ENCODE data around the gene COL27A1. TPM values are rescaled to one million over a fixed set of nuclear protein-coding genes. Genes with fewer than 3 reads are reported as not detected.

The COL27A1 gene
- total and polyA plus RNA-seq, 8 donors, result 15.8 to 180 (median 147) TPM

DNA sequence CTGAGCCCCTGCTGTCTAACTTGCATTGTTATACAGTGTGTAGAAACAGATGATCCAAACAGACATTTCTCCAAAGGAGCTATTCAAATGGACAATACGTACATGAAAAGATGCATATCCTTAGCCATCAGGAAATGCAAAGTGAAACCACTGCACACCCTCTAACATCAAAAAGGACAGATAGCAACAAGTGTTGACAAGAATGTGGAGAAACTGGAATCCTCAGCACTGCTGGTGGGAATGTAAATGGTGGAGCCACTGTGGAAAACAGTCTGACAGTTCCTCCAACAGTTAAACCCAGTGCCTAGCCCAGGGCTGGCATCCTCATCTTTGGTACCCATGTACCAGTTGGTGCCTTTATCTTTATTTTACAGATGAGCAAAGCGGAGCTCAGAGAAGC is 182.8 kb downstream of the COL27A1 start:
- intact Hi-C loops (cut with DNase I), result no loop called here
- H3K36me3 ChIP-seq, result peaks cover 0 to 89% of the 10 kb centered on the region in 2 donors

DNA sequence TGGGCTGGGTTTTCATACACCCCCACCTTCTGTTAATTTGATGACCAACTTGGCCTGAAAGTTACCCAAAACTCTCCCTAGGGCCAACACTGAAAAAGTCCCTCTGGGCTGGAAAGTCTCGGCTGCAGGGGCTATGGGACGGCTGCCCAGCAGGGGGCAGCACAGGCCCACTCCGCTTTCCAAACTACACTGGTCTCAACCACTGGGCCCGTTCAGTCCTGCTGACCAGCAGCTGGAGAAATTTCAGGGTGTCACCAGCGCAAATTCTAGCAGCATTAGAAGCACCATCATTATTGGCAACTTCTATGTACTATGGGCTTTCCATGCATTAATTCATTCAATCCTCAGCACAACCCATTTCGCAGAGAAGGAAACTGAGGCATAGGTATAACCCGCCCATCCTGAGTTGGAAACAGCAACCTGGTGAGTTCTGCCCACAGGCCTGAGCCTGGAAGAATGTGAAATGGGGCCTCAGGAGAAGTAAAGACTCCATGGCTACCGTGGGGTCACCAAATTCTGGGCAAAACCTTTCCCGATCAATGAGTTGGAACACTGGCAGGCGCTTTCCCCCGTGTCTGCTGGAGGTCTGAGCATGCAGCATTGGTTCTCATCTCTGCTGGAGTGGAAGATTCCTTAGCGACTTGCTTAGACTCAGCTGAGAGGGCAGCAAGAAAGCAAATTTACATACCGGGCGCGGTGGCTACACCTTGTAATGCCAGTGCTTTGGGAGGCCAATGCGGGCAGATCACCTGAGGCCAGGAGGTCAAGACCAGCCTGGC is 184.0 kb downstream of the COL27A1 start:
- no peak overlapping the region for H3K4me3 ChIP-seq
- H3K36me3 ChIP-seq, result peaks cover 0 to 100% of the 10 kb centered on the region in 2 donors
- DNase-seq (peak in 2 of 4 donors; percentile 37 to 87), ATAC-seq (peak; percentile 80)
- TF ChIP-seq, protein P1, sequence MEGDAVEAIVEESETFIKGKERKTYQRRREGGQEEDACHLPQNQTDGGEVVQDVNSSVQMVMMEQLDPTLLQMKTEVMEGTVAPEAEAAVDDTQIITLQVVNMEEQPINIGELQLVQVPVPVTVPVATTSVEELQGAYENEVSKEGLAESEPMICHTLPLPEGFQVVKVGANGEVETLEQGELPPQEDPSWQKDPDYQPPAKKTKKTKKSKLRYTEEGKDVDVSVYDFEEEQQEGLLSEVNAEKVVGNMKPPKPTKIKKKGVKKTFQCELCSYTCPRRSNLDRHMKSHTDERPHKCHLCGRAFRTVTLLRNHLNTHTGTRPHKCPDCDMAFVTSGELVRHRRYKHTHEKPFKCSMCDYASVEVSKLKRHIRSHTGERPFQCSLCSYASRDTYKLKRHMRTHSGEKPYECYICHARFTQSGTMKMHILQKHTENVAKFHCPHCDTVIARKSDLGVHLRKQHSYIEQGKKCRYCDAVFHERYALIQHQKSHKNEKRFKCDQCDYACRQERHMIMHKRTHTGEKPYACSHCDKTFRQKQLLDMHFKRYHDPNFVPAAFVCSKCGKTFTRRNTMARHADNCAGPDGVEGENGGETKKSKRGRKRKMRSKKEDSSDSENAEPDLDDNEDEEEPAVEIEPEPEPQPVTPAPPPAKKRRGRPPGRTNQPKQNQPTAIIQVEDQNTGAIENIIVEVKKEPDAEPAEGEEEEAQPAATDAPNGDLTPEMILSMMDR (IDR thresholded peaks at IDR 0.05), result peak; percentile 72 to 88
- intact Hi-C loops (cut with DNase I), result no loop called here
- no peaks in the 10 kb centered on the region for H3K9me3 ChIP-seq
- H3K27me3 ChIP-seq, result no peaks in the 10 kb centered on the region
- H3K4me1 ChIP-seq, result peaks cover 0 to 19% of the 10 kb centered on the region in 2 donors
- H3K27ac ChIP-seq, result no peak overlapping the region

More for the DNA sequence above, 182.8 kb downstream of the COL27A1 start:
- TF ChIP-seq, protein P1 (IDR thresholded peaks at IDR 0.05), result no peak
- Histone ChIP-seq H3K27me3 (no peaks in the 10 kb centered on the region), H3K4me1 (peaks cover 0 to 19% of the 10 kb centered on the region in 2 donors), H3K27ac (no peak overlapping the region), H3K9me3 (no peaks in the 10 kb centered on the region), H3K4me3 (no peak overlapping the region)
- DNase-seq (no peak), ATAC-seq (no peak)

DNA sequence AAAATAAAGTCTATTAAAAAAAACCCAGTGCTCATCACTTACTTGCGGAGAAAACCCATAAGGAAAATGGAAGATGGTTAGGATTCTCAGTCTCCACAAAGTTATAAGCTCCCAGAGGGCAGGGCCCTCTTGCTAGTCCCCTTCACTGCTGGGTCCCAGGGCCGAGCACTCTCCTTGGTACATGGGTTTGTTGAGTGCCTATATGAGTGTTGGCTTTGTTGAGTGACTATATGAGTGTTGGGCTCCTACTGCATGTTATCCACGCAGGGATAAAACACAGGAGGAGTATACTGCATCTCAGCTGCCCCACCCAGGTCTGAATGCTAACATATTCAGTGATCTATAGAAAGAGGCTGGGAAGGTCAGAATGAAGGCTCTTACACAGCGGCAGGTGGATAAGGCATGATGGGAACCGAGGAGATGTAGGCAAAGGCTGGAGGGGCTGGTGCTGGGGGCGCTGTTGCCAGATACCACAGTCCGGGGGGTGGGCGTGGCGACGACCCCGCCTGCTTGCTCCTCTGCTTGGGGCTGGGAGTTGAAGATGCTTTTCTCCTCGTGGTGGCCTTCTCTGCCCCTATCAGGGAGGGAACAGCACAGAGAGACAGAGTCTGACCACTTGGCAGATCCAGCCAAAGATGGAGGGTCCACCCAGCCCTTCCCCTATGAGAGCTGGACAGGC is 186.0 kb downstream of the COL27A1 start:
- no peak for DNase-seq
- Histone ChIP-seq H3K27me3 (no peaks in the 10 kb centered on the region), H3K9me3 (no peaks in the 10 kb centered on the region), H3K27ac (peak overlapping the region in 1 of 2 donors; percentile 61), H3K4me1 (peaks cover 0 to 19% of the 10 kb centered on the region in 2 donors), H3K4me3 (no peak overlapping the region), H3K36me3 (peaks cover 0 to 100% of the 10 kb centered on the region in 2 donors)
- intact Hi-C loops (cut with DNase I), result no loop called here
- no peak for ATAC-seq
- TF ChIP-seq, protein P1 (IDR thresholded peaks at IDR 0.05), result no peak

DNA sequence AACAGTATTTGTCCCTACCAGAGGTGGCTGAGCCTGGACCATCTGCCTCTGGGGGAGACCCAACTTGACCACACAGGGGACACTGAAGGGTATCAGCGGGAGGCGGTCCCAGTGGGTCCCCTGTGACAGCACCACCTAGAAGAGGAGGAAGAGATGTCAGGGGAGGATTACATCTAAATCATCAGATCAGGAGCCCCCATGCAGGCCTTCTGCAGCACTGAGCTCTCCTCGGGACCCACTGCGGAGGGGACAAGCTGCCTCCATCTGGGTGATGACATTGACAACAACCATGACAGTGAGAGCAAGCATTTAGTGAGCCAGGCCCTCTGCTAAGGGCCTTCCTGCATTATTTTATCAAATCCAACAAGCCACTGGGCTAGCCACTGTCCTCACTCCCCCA is 186.7 kb downstream of the COL27A1 start:
- H3K36me3 ChIP-seq, result peaks cover 0 to 100% of the 10 kb centered on the region in 2 donors

More for the DNA sequence above, 186.7 kb downstream of the COL27A1 start:
- no peak for DNase-seq
- Histone ChIP-seq H3K27ac (peak overlapping the region in 1 of 2 donors; percentile 18), H3K27me3 (no peaks in the 10 kb centered on the region), H3K4me3 (no peak overlapping the region), H3K4me1 (peaks cover 0 to 19% of the 10 kb centered on the region in 2 donors), H3K9me3 (no peaks in the 10 kb centered on the region)
- ATAC-seq, result no peak
- intact Hi-C loops (cut with DNase I), result no loop called here
- TF ChIP-seq, protein P1 (IDR thresholded peaks at IDR 0.05), result no peak
